HG03342 (cell line): Measurements from ENCODE around the gene TBCCD1.

Experiments used
- ATAC-seq: cut with Tn5 transposase; IDR thresholded peaks from one replicate; pipeline ENCODE4 v1.9.1; 2021; ENCODE audit warnings: mild to moderate bottlenecking, moderate library complexity; ENCODE audit not compliant: unreplicated experiment

TBCCD1 gene

DNA sequence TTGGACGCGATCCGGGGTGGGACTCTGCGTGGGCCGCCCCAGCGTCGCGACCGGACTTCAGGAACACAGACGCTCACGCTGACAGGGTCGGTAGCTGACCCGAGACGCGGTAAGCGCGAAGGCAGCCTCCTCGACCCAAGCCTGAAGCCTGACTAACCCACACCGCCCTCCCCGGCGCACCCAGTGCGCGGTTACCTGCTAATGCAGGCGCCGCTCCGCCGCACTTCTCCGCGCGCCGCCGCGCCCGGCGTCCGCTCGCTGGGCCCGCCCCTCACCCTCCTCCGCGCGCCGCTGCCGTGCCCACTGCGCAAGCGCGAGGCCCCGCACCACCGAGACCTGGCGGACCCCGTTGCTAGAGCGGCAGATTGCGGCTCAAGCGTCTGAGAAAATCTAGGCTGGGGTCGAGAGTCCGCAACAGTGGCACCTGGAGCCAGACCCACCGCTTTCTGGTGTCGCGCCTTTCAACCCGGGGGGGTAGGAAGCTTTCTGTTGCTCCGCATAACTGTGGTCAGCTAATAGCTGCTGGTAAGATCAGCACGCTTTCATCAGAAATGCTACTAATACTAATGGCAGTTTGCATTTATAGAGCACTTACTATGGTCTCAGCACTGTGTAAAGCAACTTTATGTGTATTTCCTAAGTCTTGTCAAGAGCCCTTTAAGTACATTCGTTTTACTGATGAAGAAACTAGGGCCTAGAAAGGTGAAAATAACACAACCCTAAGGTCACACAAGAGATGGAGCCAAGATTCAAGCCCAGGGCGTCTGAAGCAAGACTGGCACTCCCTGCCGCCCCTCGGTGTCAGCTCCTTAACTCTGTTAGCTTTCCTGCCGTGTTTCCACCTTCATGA is at the start of gene TBCCD1:
Gene TBCCD1, minus strand, starts transcription at position 268 of the 850 bp plus-strand sequence. CDS start 3,010 bp downstream, outside the sequence.
- peak; percentile 37 for ATAC-seq

- no peak for ATAC-seq
Observed at GRCh38 chr3:186616299-186616617, 49.1 kb upstream of the TBCCD1 start.

DNA sequence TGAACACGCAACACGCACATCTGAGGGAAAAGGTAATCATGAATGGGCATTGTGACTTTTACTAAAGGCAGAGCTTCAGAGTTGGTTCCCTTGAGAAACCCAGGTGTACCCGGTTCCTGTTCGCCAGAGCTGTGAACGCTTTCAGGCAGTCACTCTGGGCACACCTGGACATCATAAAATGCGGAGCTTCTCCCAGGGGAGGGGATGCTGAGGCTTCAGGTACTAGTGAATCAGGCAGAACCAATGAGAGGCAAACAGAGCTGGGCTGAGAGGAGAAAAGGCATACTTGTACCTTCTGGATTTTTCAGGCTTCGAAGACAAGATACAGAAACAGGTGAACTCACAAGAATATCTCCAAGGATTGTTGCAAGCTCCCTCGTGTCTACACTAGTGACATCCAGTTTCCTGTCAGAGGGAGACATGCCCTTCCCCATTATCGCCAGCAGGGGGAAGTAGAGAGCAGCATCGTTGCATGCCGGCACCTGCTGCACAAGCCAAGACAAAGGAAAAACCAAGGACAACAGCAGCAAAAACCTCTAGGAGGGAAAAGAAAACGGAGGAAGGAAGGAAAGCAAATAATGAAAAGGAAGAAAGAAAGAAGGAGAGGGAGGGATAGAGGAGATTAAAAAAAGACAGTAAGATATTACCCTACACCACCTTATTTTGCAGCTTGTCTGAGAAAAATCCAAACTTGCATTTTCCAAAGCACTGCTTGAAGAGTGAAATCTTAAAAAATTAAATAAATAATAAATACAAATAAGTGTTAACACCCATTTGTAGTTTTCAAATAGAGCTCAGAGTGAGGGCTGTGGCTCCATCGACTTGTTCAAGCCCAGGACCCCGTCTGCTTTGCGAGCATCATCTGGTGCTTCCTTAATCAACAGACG is 47.7 kb upstream of the TBCCD1 start:
- no peak for ATAC-seq

- no peak for ATAC-seq
Observed at GRCh38 chr3:186614266-186614596, 47.1 kb upstream of the TBCCD1 start.

- no peak for ATAC-seq
Observed at GRCh38 chr3:186613637-186614265, 46.6 kb upstream of the TBCCD1 start.

GRCh38 chr3:186612721-186613636 is 45.8 kb upstream of the TBCCD1 start, which contains the start of gene AHSG:
TSS of gene AHSG (plus strand) at chr3:186613060. CDS start at chr3:186613142, 82 bp downstream.
- ATAC-seq, result no peak

- no peak for ATAC-seq
Observed at GRCh38 chr3:186612065-186612464, 44.9 kb upstream of the TBCCD1 start.

DNA sequence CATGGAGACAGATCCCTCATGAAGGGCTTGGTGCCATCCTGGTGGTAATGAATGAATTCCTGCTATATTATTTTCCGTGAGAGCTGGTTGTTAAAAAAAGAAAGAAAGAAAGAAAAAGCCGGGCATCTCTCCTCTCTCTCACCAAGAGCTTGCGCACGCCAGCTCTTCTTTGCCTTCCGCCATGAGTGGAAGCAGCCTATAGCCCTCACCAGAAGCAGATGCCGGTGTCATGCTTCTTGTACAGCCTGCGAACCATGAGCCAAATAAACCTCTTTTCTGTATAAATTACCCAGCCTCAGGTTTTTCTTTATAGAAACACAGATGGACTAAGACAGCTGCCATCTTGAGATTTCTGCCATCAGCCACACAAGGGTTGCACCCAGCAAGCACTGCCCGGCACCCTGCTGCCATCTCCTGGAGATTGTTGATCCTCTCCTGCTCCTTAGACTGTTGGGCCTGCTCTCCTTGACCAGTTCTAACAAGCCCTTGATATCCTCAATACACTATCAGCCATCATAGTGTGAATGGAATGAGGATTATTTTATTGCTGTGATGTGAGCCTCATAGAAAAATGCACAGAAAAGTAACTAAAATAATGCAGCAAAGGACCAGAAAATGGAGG is 42.2 kb upstream of the TBCCD1 start:
- no peak for ATAC-seq

GRCh38 chr3:186608624-186609215 is 41.6 kb upstream of the TBCCD1 start:
- ATAC-seq, result no peak

- ATAC-seq, result no peak
Observed at GRCh38 chr3:186605561-186606545, 38.7 kb upstream of the TBCCD1 start.

GRCh38 chr3:186605078-186605477 is 37.9 kb upstream of the TBCCD1 start:
- no peak for ATAC-seq

DNA sequence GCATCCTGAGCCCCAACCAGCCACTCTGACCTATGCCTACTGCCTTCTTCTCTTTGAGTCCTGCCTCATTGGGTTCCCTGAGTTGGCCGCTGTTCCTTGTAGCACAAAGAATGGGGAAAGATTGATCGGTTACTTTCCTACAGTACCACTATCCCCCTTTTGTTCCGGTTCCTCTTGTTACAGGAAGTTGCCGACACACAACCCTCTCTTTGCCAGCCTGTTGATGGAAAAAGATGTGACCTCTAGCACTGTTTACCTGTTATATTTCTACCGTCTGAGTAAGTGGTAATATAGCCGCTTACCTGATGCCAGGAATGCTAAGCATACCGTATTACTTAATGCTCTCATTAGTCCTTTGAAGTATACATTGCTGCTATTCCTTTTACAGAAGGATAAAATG is 36.0 kb upstream of the TBCCD1 start:
- no peak for ATAC-seq

DNA sequence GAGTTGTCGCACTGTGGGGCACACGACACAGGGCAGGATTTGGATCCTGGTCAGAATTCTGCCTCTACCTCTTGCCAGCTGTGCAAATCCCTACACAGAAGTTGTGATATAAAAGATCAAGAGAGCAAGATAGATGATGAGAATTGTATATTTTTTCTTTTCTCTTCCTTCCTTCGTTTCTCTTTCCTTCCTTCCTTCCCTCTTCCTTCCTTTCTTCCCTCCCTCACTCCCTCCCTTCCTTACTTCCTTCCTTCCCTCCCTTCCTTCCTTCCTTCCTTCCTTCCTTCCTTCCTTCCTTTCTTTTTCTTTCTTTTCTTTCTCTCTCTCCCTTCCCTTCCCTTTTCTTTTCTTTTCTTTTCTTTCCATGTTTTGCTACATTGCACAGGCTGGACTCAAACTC is 33.8 kb upstream of the TBCCD1 start:
- no peak for ATAC-seq

DNA sequence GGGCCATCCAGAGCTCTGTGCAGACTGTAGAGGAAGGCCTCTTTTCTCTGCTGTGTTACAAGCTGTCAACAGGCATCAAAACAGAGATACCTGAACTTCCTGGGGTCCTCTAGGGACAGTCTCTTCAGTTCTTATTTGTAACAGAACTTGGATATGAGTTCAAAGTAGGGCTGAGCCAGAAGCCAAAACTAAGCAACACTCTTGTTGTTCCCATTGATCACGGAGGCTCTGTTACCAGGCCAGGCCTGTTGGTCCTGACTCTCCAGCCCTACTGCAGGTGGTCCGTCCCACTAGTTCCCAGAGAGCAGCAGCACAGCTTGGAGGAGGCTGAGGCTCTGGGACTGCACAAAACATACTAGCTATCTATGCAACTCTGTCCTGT is 32.6 kb upstream of the TBCCD1 start:
- ATAC-seq, result no peak

DNA sequence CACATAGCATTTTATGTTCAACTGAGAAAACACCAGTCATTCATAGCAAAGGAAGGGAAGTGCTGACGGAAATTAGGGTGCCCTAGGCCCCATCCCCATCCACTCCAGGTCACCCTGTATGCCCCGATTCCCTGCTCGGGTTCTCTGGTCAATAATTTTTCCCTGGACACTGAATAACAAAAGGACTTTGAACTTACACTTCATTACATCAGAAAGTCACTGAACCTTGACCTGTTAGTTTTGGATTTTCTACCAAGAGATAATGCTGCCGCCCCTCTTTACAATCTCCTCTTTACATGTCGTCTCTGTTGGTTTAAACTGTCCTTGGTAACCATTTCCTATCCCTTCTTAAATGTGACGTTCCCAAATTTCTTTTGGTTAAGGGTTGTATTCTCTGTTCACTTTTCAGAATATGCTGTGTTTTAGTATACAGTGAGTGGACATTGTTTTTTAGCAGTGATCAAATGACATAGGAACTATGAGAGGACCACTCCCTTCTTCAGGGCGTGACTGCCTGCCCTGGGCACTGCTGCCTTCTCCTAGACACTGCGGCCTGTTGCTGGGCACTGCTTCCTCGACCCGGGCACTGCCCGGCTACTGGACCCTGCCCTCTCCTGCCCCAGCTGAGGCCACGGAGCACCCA is 32.1 kb upstream of the TBCCD1 start:
- ATAC-seq, result no peak

DNA sequence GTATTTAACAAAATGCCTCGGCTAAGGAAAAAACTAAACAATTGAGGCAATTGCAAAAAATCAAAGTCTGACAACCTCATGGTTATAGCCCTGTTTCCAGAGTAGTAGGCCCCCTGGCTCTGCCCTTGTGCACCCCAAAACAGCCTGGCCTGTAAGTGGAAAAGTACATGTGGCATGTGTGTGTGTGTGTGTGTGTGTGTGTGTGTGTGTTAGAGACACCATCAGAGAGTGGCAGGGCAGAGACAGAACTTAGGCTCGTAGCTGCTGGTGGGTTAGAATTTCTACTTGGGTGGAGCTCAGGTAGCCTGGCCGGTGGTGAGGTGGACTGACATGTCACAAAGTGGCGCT is 31.6 kb upstream of the TBCCD1 start:
- no peak for ATAC-seq

GRCh38 chr3:186598108-186598784 is 31.1 kb upstream of the TBCCD1 start:
- ATAC-seq, result no peak
